ENCODE measurements around the gene TDRD5. TPM values are rescaled to one million over a fixed set of nuclear protein-coding genes. Genes with fewer than 3 reads are reported as not detected.

Gene TDRD5
- total and polyA plus RNA-seq, 3 donors from 2014 or later, result 26.1 to 52.2 (median 30.5) TPM

GRCh38 chr1:179612361-179612760, 20.7 kb downstream of the TDRD5 start:
- no peak for TF ChIP-seq POLR2A (IDR thresholded peaks at IDR 0.05)
- no peak for TF ChIP-seq CTCF (IDR thresholded peaks at IDR 0.05)
- H3K27ac ChIP-seq, result no peak overlapping the region
- H3K27me3 ChIP-seq, result no peaks in the 10 kb centered on the region
- H3K4me1 ChIP-seq, result no peaks in the 10 kb centered on the region
- no peak overlapping the region for H3K4me3 ChIP-seq
- H3K9me3 ChIP-seq, result no peaks in the 10 kb centered on the region
- H3K36me3 ChIP-seq (ENCODE audit: low read depth, missing control alignments), result no peaks in the 10 kb centered on the region
- WGBS, 2 donors, result 85 to 86% methylated on average over 3 of the region's 3 CpGs
- DNase-seq, result no peak
- intact Hi-C loops (cut with DNase I; ENCODE audit: low total_unique reads), result no loop called here

GRCh38 chr1:179630719-179631118, 39.1 kb downstream of the TDRD5 start:
- TF ChIP-seq POLR2A (IDR thresholded peaks at IDR 0.05) (no peak), CTCF (IDR thresholded peaks at IDR 0.05) (no peak)

GRCh38 chr1:179632868-179633267, 41.2 kb downstream of the TDRD5 start:
- H3K4me3 ChIP-seq, result no peak overlapping the region
- intact Hi-C loops (cut with DNase I; ENCODE audit: low total_unique reads), result no loop called here
- no peak for DNase-seq
- H3K4me1 ChIP-seq, result no peaks in the 10 kb centered on the region
- no peaks in the 10 kb centered on the region for H3K27me3 ChIP-seq
- no peak for TF ChIP-seq POLR2A (IDR thresholded peaks at IDR 0.05)
- no peak for TF ChIP-seq CTCF (IDR thresholded peaks at IDR 0.05)
- H3K27ac ChIP-seq, result no peak overlapping the region
- H3K9me3 ChIP-seq, result no peaks in the 10 kb centered on the region
- H3K36me3 ChIP-seq (ENCODE audit: low read depth, missing control alignments), result no peaks in the 10 kb centered on the region

More at GRCh38 chr1:179630719-179631118, 39.1 kb downstream of the TDRD5 start:
- WGBS, 2 donors, result 91 to 100% methylated on average over 2 of the region's 2 CpGs
- H3K4me1 ChIP-seq, result no peaks in the 10 kb centered on the region
- H3K4me3 ChIP-seq, result no peak overlapping the region
- no peak for DNase-seq
- no peaks in the 10 kb centered on the region for H3K36me3 ChIP-seq (ENCODE audit: low read depth, missing control alignments)
- no peak overlapping the region for H3K27ac ChIP-seq
- intact Hi-C loops (cut with DNase I; ENCODE audit: low total_unique reads), result no loop called here
- no peaks in the 10 kb centered on the region for H3K9me3 ChIP-seq
- H3K27me3 ChIP-seq, result no peaks in the 10 kb centered on the region

- no peaks in the 10 kb centered on the region for H3K36me3 ChIP-seq (ENCODE audit: low read depth, missing control alignments)
- intact Hi-C loops (cut with DNase I; ENCODE audit: low total_unique reads), result no loop called here
- H3K27ac ChIP-seq, result no peak overlapping the region
- TF ChIP-seq POLR2A (IDR thresholded peaks at IDR 0.05) (no peak), CTCF (IDR thresholded peaks at IDR 0.05) (no peak)
- H3K4me1 ChIP-seq, result no peaks in the 10 kb centered on the region
- WGBS, 2 donors, result 52 to 70% methylated on average over 5 of the region's 5 CpGs
- no peak overlapping the region for H3K4me3 ChIP-seq
- no peaks in the 10 kb centered on the region for H3K27me3 ChIP-seq
- no peaks in the 10 kb centered on the region for H3K9me3 ChIP-seq
- no peak for DNase-seq
Observed at GRCh38 chr1:179637211-179637860, 45.7 kb downstream of the TDRD5 start.

GRCh38 chr1:179661018-179661417, 69.4 kb downstream of the TDRD5 start:
- intact Hi-C loops (cut with DNase I; ENCODE audit: low total_unique reads), result no loop called here
- DNase-seq, result no peak
- Histone ChIP-seq H3K27me3 (no peaks in the 10 kb centered on the region), H3K4me3 (no peak overlapping the region), H3K36me3 (ENCODE audit: low read depth, missing control alignments) (no peaks in the 10 kb centered on the region), H3K9me3 (no peaks in the 10 kb centered on the region), H3K4me1 (no peaks in the 10 kb centered on the region), H3K27ac (no peak overlapping the region)
- TF ChIP-seq POLR2A (IDR thresholded peaks at IDR 0.05), result no peak
- no peak for TF ChIP-seq CTCF (IDR thresholded peaks at IDR 0.05)
